Measurements from ENCODE around the gene SMARCD1. TPM values are rescaled to one million over a fixed set of nuclear protein-coding genes. Genes with fewer than 3 reads are reported as not detected.

SMARCD1 gene
- total and polyA plus RNA-seq, 9 of the 15 experiments (the other 6 are each of a cell fraction or from before 2014, with no cell fraction given): 0.86 to 91.7 (median 48.0) TPM

DNA sequence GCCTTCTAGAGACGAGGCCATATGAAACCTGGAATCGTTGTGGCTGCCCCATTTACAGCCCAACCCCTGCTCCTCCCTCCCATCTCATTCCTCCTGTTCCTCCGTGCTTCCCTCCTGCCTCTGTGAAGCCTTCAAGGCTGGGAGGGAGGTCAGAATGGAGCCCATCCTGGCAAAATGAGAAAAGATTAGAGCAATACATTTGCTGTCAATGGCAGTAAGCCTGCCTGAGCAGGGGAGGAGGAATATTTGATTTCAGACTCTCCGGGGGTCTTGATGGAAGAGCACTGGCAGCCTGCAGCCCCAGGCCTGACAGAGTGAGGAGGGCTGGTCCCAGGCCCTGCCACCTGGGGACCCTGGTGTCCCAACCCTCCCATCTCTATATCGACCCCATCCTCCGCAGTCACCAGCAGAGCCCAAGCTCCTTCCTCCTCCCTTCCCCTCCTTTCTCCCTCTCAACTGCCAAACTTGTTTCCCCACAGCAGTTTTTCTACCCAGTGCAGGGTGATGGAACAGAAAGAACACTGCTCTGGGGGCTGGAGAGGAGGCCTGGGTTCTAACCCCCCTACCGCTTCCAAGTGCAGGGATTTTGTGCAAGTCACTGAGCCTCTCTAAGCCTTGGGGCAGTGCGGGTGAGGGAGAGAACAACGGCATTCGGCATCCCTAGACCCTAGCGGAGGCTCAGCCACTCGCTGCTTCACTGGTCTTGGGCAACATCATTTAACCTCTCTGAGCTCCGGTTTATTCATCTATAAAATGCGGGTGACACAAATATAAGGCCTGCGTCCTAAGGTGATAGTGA, 43.9 kb upstream of the SMARCD1 start (continued):
- TF ChIP-seq ZBTB34 (CRISPR knock-in tag; IDR thresholded peaks at IDR 0.05) (no peak), TBL1XR1 (IDR thresholded peaks at IDR 0.05; ENCODE audit: low read length in 2 of 2) (no peak), TEAD4 (IDR thresholded peaks at IDR 0.05; ENCODE audit: low read length) (no peak), TEAD4 (CRISPR knock-in tag; IDR thresholded peaks at IDR 0.05; ENCODE audit: borderline replicate concordance) (no peak), KAT7 (CRISPR knock-in tag; IDR thresholded peaks at IDR 0.05; ENCODE audit: borderline replicate concordance) (no peak), STAT6 (CRISPR knock-in tag; IDR thresholded peaks at IDR 0.05) (0 out of 2 replicates have a peak, but pooled peaks have one; percentile 44), NFE2L1 (tag; IDR thresholded peaks at IDR 0.05; ENCODE audit: borderline replicate concordance, low read depth) (no peak), ZC3H11A (IDR thresholded peaks at IDR 0.05; ENCODE audit: low read depth, low read length) (no peak), PHB (CRISPR knock-in tag; IDR thresholded peaks at IDR 0.05) (no peak)
- TF ChIP-seq, protein P1, sequence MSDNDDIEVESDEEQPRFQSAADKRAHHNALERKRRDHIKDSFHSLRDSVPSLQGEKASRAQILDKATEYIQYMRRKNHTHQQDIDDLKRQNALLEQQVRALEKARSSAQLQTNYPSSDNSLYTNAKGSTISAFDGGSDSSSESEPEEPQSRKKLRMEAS (CRISPR knock-in tag; IDR thresholded peaks at IDR 0.05): no peak

All from K562 (cell line).